A549 (cell line): ENCODE results near the gene HPCAL1. TPM values are rescaled to one million over a fixed set of nuclear protein-coding genes. Genes with fewer than 3 reads are reported as not detected.

Experiments
- ATAC-seq, 2 experiments: fragments of 200-7000 bp in 1 of 2; fragments of >200 bp in 1 of 2; cut with Nextera tagmentation in 1 of 2; cut with Tn5 transposase in 1 of 2; 3 replicates each; pipeline versions ENCODE4 v1.8.0 to v1.9.1; 2018 to 2020; ENCODE audit warnings: mild to moderate bottlenecking in 1 of 2, moderate library complexity in 1 of 2
- CTCF ChIA-PET: fragments of 300-600 bp; sonication (Branson Sonifier 250); formaldehyde crosslinking; extraction: SDS; loops from one replicate; lab custom pipeline; 2021; ENCODE audit warnings: antibody characterized with exemption, inconsistent platforms; lab: Yijun Ruan, JAX
- POLR2A ChIA-PET: fragments of 350-600 bp; formaldehyde crosslinking; extraction: SDS; loops from one replicate; lab custom pipeline; 2021; ENCODE audit warnings: antibody characterized with exemption, inconsistent platforms; lab: Yijun Ruan, JAX
- DNase-seq, 2 experiments: peaks; one replicate each; pipeline versions ENCODE4 v3.0.0 to v3.0.0-alpha.2; 2011 to 2016; ENCODE audit warnings: low read depth in 1 of 2, low spot score in 1 of 2
- FAIRE-seq: peaks from 2 replicates; lab custom pipeline; 2011; peaks lifted over from hg19 to GRCh38; lab: Jason Lieb, UNC
- H3K27ac ChIP-seq, 2 experiments: fragments of >200 bp; sonication (Bioruptor Twin); formaldehyde crosslinking; 3 replicates each; pipeline ENCODE4 v1.5.1; 2016 to 2017
- H3K4me1 ChIP-seq: fragments of >200 bp; sonication (Bioruptor Twin); formaldehyde crosslinking; 3 replicates; pipeline ENCODE4 v1.6.1; 2016
- H3K4me2 ChIP-seq: fragments of >200 bp; sonication (Bioruptor Twin); formaldehyde crosslinking; 3 replicates; pipeline ENCODE4 v1.6.1; 2016
- H3K4me3 ChIP-seq: fragments of >200 bp; sonication (Bioruptor Twin); formaldehyde crosslinking; 3 replicates; pipeline ENCODE4 v1.5.1; 2016
- H3K9me3 ChIP-seq: fragments of >200 bp; sonication (Bioruptor Twin); formaldehyde crosslinking; 3 replicates; pipeline ENCODE4 v1.6.1; 2016
- CBX2 ChIP-seq: fragments of 200-600 bp; sonication (generic); IDR thresholded peaks from 2 replicates; pipeline ENCODE4 v1.6.1; 2016; ENCODE audit warnings: low read depth, mild to moderate bottlenecking, borderline replicate concordance
- CHD2 ChIP-seq: fragments of 150-350 bp; IDR thresholded peaks from 2 replicates; pipeline ENCODE4 v1.6.1; 2014; ENCODE audit warnings: low read length; ENCODE audit not compliant: partially characterized antibody
- CTCF ChIP-seq: fragments of >200 bp; sonication (Bioruptor Twin); formaldehyde crosslinking; IDR thresholded peaks from 3 replicates; pipeline ENCODE4 v1.5.1; 2016
- EHF ChIP-seq: fragments of 250-450 bp; sonication (Bioruptor Pico); IDR thresholded peaks from 2 replicates; pipeline ENCODE4 v1.5.0; 2020; ENCODE audit warnings: mild to moderate bottlenecking
- EHMT2 ChIP-seq: fragments of 200-600 bp; sonication (generic); IDR thresholded peaks from 2 replicates; pipeline ENCODE4 v1.6.1; 2016; ENCODE audit warnings: antibody characterized with exemption, low read depth, mild to moderate bottlenecking, moderate library complexity
- ELK1 ChIP-seq: fragments of 150-350 bp; IDR thresholded peaks from 2 replicates; pipeline ENCODE4 v1.6.1; 2014; ENCODE audit warnings: low read depth, mild to moderate bottlenecking, low read length
- ESRRA ChIP-seq: fragments of 150-350 bp; IDR thresholded peaks from 2 replicates; pipeline ENCODE4 v1.6.1; 2014; ENCODE audit warnings: mild to moderate bottlenecking, low read length, borderline replicate concordance
- FOSB ChIP-seq: fragments of 250-450 bp; sonication (Bioruptor Pico); IDR thresholded peaks from 2 replicates; pipeline ENCODE4 v1.5.0; 2020; ENCODE audit warnings: mild to moderate bottlenecking, moderate library complexity
- FOXS1 ChIP-seq: fragments of 250-450 bp; sonication (Bioruptor Pico); IDR thresholded peaks from 2 replicates; pipeline ENCODE4 v1.5.0; 2020; ENCODE audit warnings: mild to moderate bottlenecking, moderate library complexity
- HDAC2 ChIP-seq: fragments of 200-600 bp; sonication (generic); IDR thresholded peaks from 2 replicates; pipeline ENCODE4 v1.6.1; 2016
- HEYL ChIP-seq: fragments of 250-450 bp; sonication (Bioruptor Pico); IDR thresholded peaks from 2 replicates; pipeline ENCODE4 v1.8.0; 2021; ENCODE audit warnings: mild to moderate bottlenecking, moderate library complexity
- HMGXB4 ChIP-seq: fragments of 250-450 bp; sonication (Bioruptor Pico); IDR thresholded peaks from 2 replicates; pipeline ENCODE4 v1.5.0; 2021; ENCODE audit warnings: mild to moderate bottlenecking, moderate library complexity, borderline replicate concordance
- HOXB5 ChIP-seq: fragments of 250-450 bp; sonication (Bioruptor Pico); IDR thresholded peaks from 2 replicates; pipeline ENCODE4 v1.5.0; 2020; ENCODE audit warnings: mild to moderate bottlenecking, moderate library complexity
- MAX ChIP-seq: IDR thresholded peaks from 2 replicates; pipeline ENCODE4 v1.6.1; 2012
- NFE2L2 ChIP-seq: fragments of 150-350 bp; conservative IDR thresholded peaks from 2 replicates; pipeline ENCODE4 v1.6.1; 2014; ENCODE audit warnings: low read length
- RAD21 ChIP-seq, 2 experiments: fragments of >200 bp in 1 of 2; sonication (Bioruptor Twin) in 1 of 2; formaldehyde crosslinking in 1 of 2; IDR thresholded peaks in 1 of 2; conservative IDR thresholded peaks in 1 of 2; 2 replicates in 1 of 2; 3 replicates in 1 of 2; pipeline ENCODE4 v1.6.1; 2012 to 2018; ENCODE audit warnings: inconsistent platforms in 1 of 2
- RARB ChIP-seq: fragments of 250-450 bp; sonication (Bioruptor Pico); IDR thresholded peaks from 2 replicates; pipeline ENCODE4 v1.8.0; 2021; ENCODE audit warnings: mild to moderate bottlenecking, moderate library complexity
- RNF2 ChIP-seq: fragments of 200-600 bp; sonication (generic); IDR thresholded peaks from 2 replicates; pipeline ENCODE4 v1.6.1; 2016; ENCODE audit warnings: low read depth, mild to moderate bottlenecking, antibody characterized with exemption, moderate library complexity, borderline replicate concordance
- SMC3 ChIP-seq: fragments of >200 bp; sonication (Bioruptor Twin); formaldehyde crosslinking; IDR thresholded peaks from 3 replicates; pipeline ENCODE4 v1.6.1; 2018; ENCODE audit warnings: inconsistent platforms
- SREBF2 ChIP-seq: fragments of 450-650 bp; IDR thresholded peaks from 2 replicates; pipeline ENCODE4 v1.6.1; 2014; ENCODE audit warnings: mild to moderate bottlenecking, moderate library complexity
- TP53 ChIP-seq: fragments of 250-450 bp; sonication (Bioruptor Pico); IDR thresholded peaks from 2 replicates; pipeline ENCODE4 v1.5.0; 2021; ENCODE audit warnings: mild to moderate bottlenecking, moderate library complexity
- USF2 ChIP-seq: fragments of 450-650 bp; IDR thresholded peaks from 2 replicates; pipeline ENCODE4 v1.6.1; 2014; ENCODE audit warnings: antibody characterized with exemption
- ZSCAN20 ChIP-seq: fragments of 250-450 bp; sonication (Bioruptor Pico); IDR thresholded peaks from 2 replicates; pipeline ENCODE4 v1.8.0; 2022; ENCODE audit warnings: mild to moderate bottlenecking, moderate library complexity
- WGBS: methylation state at CpG from one replicate; pipeline ENCODE4 v1.1.6; 2017; ENCODE audit errors: missing lambda C conversion rate; 5-methylcytosine and 5-hydroxymethylcytosine counted together
- polyA plus RNA-seq, 4 experiments: library from polyadenylated mRNA; depleted of rRNA in 3 of 4; stranded (reverse); fragments of >200 nt; fragmentation: RNase III in 1 of 4; extraction: RNeasy Plus Mini Kit Qiagen cat#74134 plus additional on column Dnase treatment in 1 of 4; gene quantifications; 2 replicates in 3 of 4; 3 replicates in 1 of 4; pipeline ENCODE4 v1.2.3, GENCODE V29; 2011 to 2017

The HPCAL1 gene
- polyA plus RNA-seq, 2 of the 4 experiments (the other 2 are of a cell fraction) = 44.4 to 66.4 TPM

GRCh38 chr2:10434886-10435819, 132.4 kb downstream of the HPCAL1 start:
- H3K4me2 ChIP-seq = peak overlapping the region; percentile 44; the same call in 2 of the 3 replicates
- peak overlapping the region in 1 of 2 experiments; percentile 68; a peak in 4 of 6 replicates for H3K27ac ChIP-seq
- DNase-seq (peak; percentile 80 to 91), FAIRE-seq (peak; percentile 92), ATAC-seq (peak; percentile 60 to 87)
- no peak overlapping the region for H3K4me3 ChIP-seq
- TF ChIP-seq SMC3 (peak; percentile 99), CTCF (peak; percentile 99), CBX2 (no peak), SREBF2 (no peak), ZSCAN20 (CRISPR knock-in tag) (no peak), NFE2L2 (no peak), ELK1 (no peak), RAD21 (conservative IDR thresholded peaks at IDR 0.05 in 1 of 2, IDR thresholded peaks at IDR 0.05 in 1 of 2) (peak; percentile 100), ESRRA (0 out of 2 replicates have a peak, but pooled peaks have one; percentile 40), TP53 (no peak), RNF2 (no peak), HEYL (no peak), MAX (peak; percentile 47; the same call in 1 of the 2 replicates), CHD2 (no peak)
- ChIA-PET POLR2A (interaction anchor here (0.7 to 2.2 kb wide), 5 partner anchors 10 to 362 kb away, joined by 3 to 24 read pairs (median 3); partner anchors contain the start of gene ODC1), CTCF (interaction anchor here (0.5 to 12.0 kb wide), 130 partner anchors 8 to 653 kb away, joined by 3 to 322 read pairs (median 5); partner anchors contain the start of genes CYS1, HPCAL1, ODC1 and RRM2)
- 31% methylated on average over 27 of the region's 28 CpGs for WGBS
- peaks cover 18% of the 10 kb centered on the region for H3K4me1 ChIP-seq
- no peaks in the 10 kb centered on the region for H3K9me3 ChIP-seq

- TF ChIP-seq HMGXB4 (CRISPR knock-in tag) (no peak), FOXS1 (CRISPR knock-in tag) (no peak), FOSB (CRISPR knock-in tag) (no peak), ESRRA (no peak), EHF (CRISPR knock-in tag) (no peak), RARB (no peak), EHMT2 (no peak), CHD2 (no peak), HDAC2 (no peak), USF2 (no peak), HOXB5 (CRISPR knock-in tag) (no peak)
- WGBS = 87% methylated on average over 11 of the region's 14 CpGs
- H3K9me3 ChIP-seq = no peaks in the 10 kb centered on the region
- FAIRE-seq (no peak), DNase-seq (no peak), ATAC-seq (no peak)
- peaks cover 18% of the 10 kb centered on the region for H3K4me1 ChIP-seq
- POLR2A ChIA-PET = interaction anchor here (1.4 to 2.2 kb wide), 3 partner anchors 10 to 363 kb away, joined by 3 to 24 read pairs (median 12); partner anchors contain the start of gene ODC1
- no peak overlapping the region for H3K27ac ChIP-seq
- no peak overlapping the region for H3K4me3 ChIP-seq
- H3K4me2 ChIP-seq = no peak overlapping the region
- CTCF ChIA-PET = interaction anchor here (0.8 to 12.0 kb wide), 66 partner anchors 10 to 624 kb away, joined by 3 to 322 read pairs (median 6); partner anchors contain the start of genes CYS1, HPCAL1, ODC1 and RRM2
Measured at GRCh38 chr2:10435820-10436204, 133.1 kb downstream of the HPCAL1 start.
